ENCODE measurements around the gene PRLHR. TPM values are rescaled to one million over a fixed set of nuclear protein-coding genes. Genes with fewer than 3 reads are reported as not detected.

Gene PRLHR
- total RNA-seq, 1 experiment from 2014 or later: not detected

GRCh38 chr10:118580702-118581101 lies 14.7 kb downstream of the PRLHR start:
- Histone ChIP-seq H3K27me3 (replicated peaks; ENCODE audit: insufficient read depth, low read depth, low read length, poor library complexity) (peaks cover 34% of the 10 kb centered on the region), H3K4me1 (ENCODE audit: insufficient read depth, low read length, poor library complexity, severe bottlenecking) (no peaks in the 10 kb centered on the region), H3K9me3 (ENCODE audit: low read depth, low read length, poor library complexity, severe bottlenecking) (no peaks in the 10 kb centered on the region), H3K4me3 (ENCODE audit: low read depth, low read length, poor library complexity, severe bottlenecking) (no peak overlapping the region), H3K27ac (ENCODE audit: low read depth, low read length, poor library complexity, severe bottlenecking) (no peak overlapping the region), H3K36me3 (ENCODE audit: insufficient read depth, low read length, poor library complexity, severe bottlenecking) (no peaks in the 10 kb centered on the region)
- no peak for DNase-seq (ENCODE audit: low spot score)
- no TSS peak for BruUV-seq (replicated peaks)
- TF ChIP-seq EZH2 (IDR thresholded peaks at IDR 0.05; ENCODE audit: borderline replicate concordance, low read depth, low read length, poor library complexity, severe bottlenecking): no peak
- no peak for TF ChIP-seq CTCF (conservative IDR thresholded peaks at IDR 0.05; ENCODE audit: low read depth, low read length)
- POLR2A ChIA-PET (ENCODE audit: low non-redundant PET): no interaction called here
- intact Hi-C loops (cut with micrococcal nuclease; ENCODE audit: unreplicated experiment): no loop called here
- CTCF ChIA-PET: no interaction called here

GRCh38 chr10:118573512-118573911 lies 21.9 kb downstream of the PRLHR start:
- Histone ChIP-seq H3K36me3 (ENCODE audit: insufficient read depth, low read length, poor library complexity, severe bottlenecking) (no peaks in the 10 kb centered on the region), H3K4me3 (ENCODE audit: low read depth, low read length, poor library complexity, severe bottlenecking) (no peak overlapping the region), H3K9me3 (ENCODE audit: low read depth, low read length, poor library complexity, severe bottlenecking) (no peaks in the 10 kb centered on the region), H3K4me1 (ENCODE audit: insufficient read depth, low read length, poor library complexity, severe bottlenecking) (no peaks in the 10 kb centered on the region), H3K27me3 (replicated peaks; ENCODE audit: insufficient read depth, low read depth, low read length, poor library complexity) (peaks cover 25% of the 10 kb centered on the region), H3K27ac (ENCODE audit: low read depth, low read length, poor library complexity, severe bottlenecking) (no peak overlapping the region)
- no peak for DNase-seq (ENCODE audit: low spot score)
- no peak for TF ChIP-seq EZH2 (IDR thresholded peaks at IDR 0.05; ENCODE audit: borderline replicate concordance, low read depth, low read length, poor library complexity, severe bottlenecking)
- no peak for TF ChIP-seq CTCF (conservative IDR thresholded peaks at IDR 0.05; ENCODE audit: low read depth, low read length)
- intact Hi-C loops (cut with micrococcal nuclease; ENCODE audit: unreplicated experiment): no loop called here
- BruUV-seq (replicated peaks): no TSS peak
- POLR2A ChIA-PET (ENCODE audit: low non-redundant PET): no interaction called here
- CTCF ChIA-PET: no interaction called here

DNA sequence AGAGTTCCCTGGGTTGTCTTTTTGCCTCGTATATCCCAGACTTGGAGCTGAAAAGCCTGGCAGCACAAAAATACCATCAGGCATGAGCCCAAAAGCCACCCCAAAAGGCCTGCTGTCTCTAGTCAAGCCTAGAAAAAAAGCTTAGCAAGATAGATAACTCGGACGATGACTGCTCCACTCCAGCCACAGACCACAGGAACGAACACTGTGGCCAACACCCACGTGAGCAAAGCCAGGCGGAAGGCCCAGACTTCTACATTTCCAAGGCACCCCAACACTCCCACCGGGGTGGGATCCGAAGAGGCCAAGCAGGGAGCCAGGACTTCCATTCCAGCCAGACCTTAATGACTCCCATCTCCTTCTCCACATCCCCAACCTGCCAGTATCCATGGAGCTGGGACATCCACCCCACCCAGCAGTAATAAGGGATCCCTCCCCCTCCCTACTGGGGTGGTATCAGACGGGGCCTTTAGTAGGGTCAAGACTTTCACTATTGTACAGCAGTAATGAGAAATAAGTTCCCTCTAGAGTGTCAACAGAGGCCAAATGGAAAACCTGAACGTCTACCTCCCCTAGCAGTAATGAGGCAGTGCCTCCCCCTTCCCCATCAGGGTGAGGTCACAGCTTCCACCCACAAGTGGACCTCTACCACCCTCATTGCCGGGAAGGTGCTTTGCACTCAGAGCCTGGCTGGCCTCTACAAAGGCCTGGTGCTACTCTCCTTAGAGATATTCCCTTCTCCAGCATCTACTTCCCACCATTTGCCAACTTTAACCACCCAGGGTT lies 23.0 kb downstream of the PRLHR start:
- no peak for TF ChIP-seq CTCF (conservative IDR thresholded peaks at IDR 0.05; ENCODE audit: low read depth, low read length)
- TF ChIP-seq EZH2 (IDR thresholded peaks at IDR 0.05; ENCODE audit: borderline replicate concordance, low read depth, low read length, poor library complexity, severe bottlenecking): no peak
- BruUV-seq (replicated peaks): no TSS peak
- Histone ChIP-seq H3K4me1 (ENCODE audit: insufficient read depth, low read length, poor library complexity, severe bottlenecking) (no peaks in the 10 kb centered on the region), H3K27ac (ENCODE audit: low read depth, low read length, poor library complexity, severe bottlenecking) (no peak overlapping the region), H3K36me3 (ENCODE audit: insufficient read depth, low read length, poor library complexity, severe bottlenecking) (no peaks in the 10 kb centered on the region), H3K4me3 (ENCODE audit: low read depth, low read length, poor library complexity, severe bottlenecking) (no peak overlapping the region), H3K9me3 (ENCODE audit: low read depth, low read length, poor library complexity, severe bottlenecking) (no peaks in the 10 kb centered on the region), H3K27me3 (replicated peaks; ENCODE audit: insufficient read depth, low read depth, low read length, poor library complexity) (peaks cover 16% of the 10 kb centered on the region)
- POLR2A ChIA-PET (ENCODE audit: low non-redundant PET): no interaction called here
- intact Hi-C loops (cut with micrococcal nuclease; ENCODE audit: unreplicated experiment): no loop called here
- CTCF ChIA-PET: no interaction called here
- DNase-seq (ENCODE audit: low spot score): no peak

All from A673 (cell line).